Measurements from ENCODE around the gene LGALS9. TPM values are rescaled to one million over a fixed set of nuclear protein-coding genes. Genes with fewer than 3 reads are reported as not detected.
"Not testable (repeated sequence)": the region's sequence is repeated elsewhere in the genome, so short reads cannot be mapped to it uniquely, and the experiment has no call there.

Gene LGALS9
- total and polyA plus RNA-seq, 9 donors: 9.0 to 62.8 (median 23.3) TPM

- WGBS, 3 donors: 86 to 95% (median 92%) methylated on average over 5 of the region's 5 CpGs
- H3K4me3 ChIP-seq: no peak overlapping the region
- H3K27ac ChIP-seq: no peak overlapping the region
- no peaks in the 10 kb centered on the region for H3K4me1 ChIP-seq (ENCODE audit: insufficient read depth)
- H3K36me3 ChIP-seq: no peaks in the 10 kb centered on the region
- DNase-seq: no peak
- intact Hi-C loops (cut with DNase I): no loop called here
- H3K27me3 ChIP-seq: no peaks in the 10 kb centered on the region
- TF ChIP-seq CTCF (IDR thresholded peaks at IDR 0.05): no peak
- TF ChIP-seq POLR2A (IDR thresholded peaks at IDR 0.05): no peak
- H3K9me3 ChIP-seq: no peaks in the 10 kb centered on the region
Measured at GRCh38 chr17:27625856-27626255, 5.1 kb upstream of the LGALS9 start.

- intact Hi-C loops (cut with DNase I): no loop called here
- Histone ChIP-seq H3K27me3 (no peaks in the 10 kb centered on the region), H3K9me3 (no peaks in the 10 kb centered on the region), H3K4me1 (ENCODE audit: insufficient read depth) (peaks cover 7% of the 10 kb centered on the region), H3K36me3 (no peaks in the 10 kb centered on the region), H3K4me3 (no peak overlapping the region), H3K27ac (no peak overlapping the region)
- WGBS, 3 donors: 85 to 88% (median 85%) methylated on average over 10 of the region's 10 CpGs
- TF ChIP-seq EP300 (IDR thresholded peaks at IDR 0.05) (no peak), CTCF (IDR thresholded peaks at IDR 0.05) (no peak), POLR2A (IDR thresholded peaks at IDR 0.05) (no peak)
- DNase-seq: no peak
Measured at GRCh38 chr17:27627514-27627913, 3.5 kb upstream of the LGALS9 start.

- Histone ChIP-seq H3K9me3 (no peaks in the 10 kb centered on the region), H3K36me3 (no peaks in the 10 kb centered on the region), H3K27ac (no peak overlapping the region), H3K27me3 (no peaks in the 10 kb centered on the region), H3K4me1 (ENCODE audit: insufficient read depth) (peaks cover 10% of the 10 kb centered on the region), H3K4me3 (no peak overlapping the region)
- 86 to 93% (median 87%) methylated on average over 5 of the region's 5 CpGs for WGBS, 3 donors
- no peak for TF ChIP-seq EP300 (IDR thresholded peaks at IDR 0.05)
- no peak for TF ChIP-seq CTCF (IDR thresholded peaks at IDR 0.05)
- TF ChIP-seq POLR2A (IDR thresholded peaks at IDR 0.05): no peak
- DNase-seq: no peak
- intact Hi-C loops (cut with DNase I): no loop called here
Measured at GRCh38 chr17:27628376-27628775, 2.6 kb upstream of the LGALS9 start.

- H3K36me3 ChIP-seq; DNase-seq; H3K4me3 ChIP-seq; H3K27me3 ChIP-seq; H3K27ac ChIP-seq; H3K9me3 ChIP-seq; intact Hi-C loops (cut with DNase I): not testable (repeated sequence)
- peaks cover 17% of the 10 kb centered on the region for H3K4me1 ChIP-seq (ENCODE audit: insufficient read depth)
- WGBS, 3 donors: 78 to 84% (median 81%) methylated on average over 3 of the region's 3 CpGs
Measured at GRCh38 chr17:27629260-27629659, 1.7 kb upstream of the LGALS9 start.

DNA sequence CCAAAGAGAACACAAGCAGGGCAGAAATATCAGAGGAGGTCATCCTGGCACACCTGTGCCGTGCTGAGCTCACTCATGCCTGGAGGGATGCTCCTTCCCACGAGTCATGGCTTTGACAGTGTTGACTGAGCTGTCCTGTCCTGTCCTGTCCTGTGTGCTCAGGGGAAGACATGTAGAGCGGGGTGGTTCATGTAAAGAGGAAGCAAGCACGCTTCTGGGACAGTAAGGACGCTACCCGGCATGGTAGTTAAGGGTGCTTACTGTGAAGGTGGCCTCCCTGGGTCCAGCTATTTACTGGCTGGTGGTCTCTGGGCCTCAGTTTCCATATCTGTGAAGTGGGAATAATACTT is 398 bp downstream of the LGALS9 start:
- H3K4me3 ChIP-seq: no peak overlapping the region
- no peaks in the 10 kb centered on the region for H3K27me3 ChIP-seq
- no peaks in the 10 kb centered on the region for H3K36me3 ChIP-seq
- TF ChIP-seq EP300 (IDR thresholded peaks at IDR 0.05) (no peak), POLR2A (IDR thresholded peaks at IDR 0.05) (no peak), CTCF (IDR thresholded peaks at IDR 0.05) (no peak)
- H3K9me3 ChIP-seq: no peaks in the 10 kb centered on the region
- H3K27ac ChIP-seq: no peak overlapping the region
- intact Hi-C loops (cut with DNase I): no loop called here
- WGBS, 3 donors: 56 to 76% (median 73%) methylated on average over 6 of the region's 6 CpGs
- DNase-seq: no peak
- peaks cover 18% of the 10 kb centered on the region for H3K4me1 ChIP-seq (ENCODE audit: insufficient read depth)
